Measurements from ENCODE around the gene C20orf141. TPM values are rescaled to one million over a fixed set of nuclear protein-coding genes. Genes with fewer than 3 reads are reported as not detected.

The C20orf141 gene
- total and polyA plus RNA-seq, 2 of the 4 experiments (the other 2 are of a cell fraction): 0.36 to 0.91 TPM

DNA sequence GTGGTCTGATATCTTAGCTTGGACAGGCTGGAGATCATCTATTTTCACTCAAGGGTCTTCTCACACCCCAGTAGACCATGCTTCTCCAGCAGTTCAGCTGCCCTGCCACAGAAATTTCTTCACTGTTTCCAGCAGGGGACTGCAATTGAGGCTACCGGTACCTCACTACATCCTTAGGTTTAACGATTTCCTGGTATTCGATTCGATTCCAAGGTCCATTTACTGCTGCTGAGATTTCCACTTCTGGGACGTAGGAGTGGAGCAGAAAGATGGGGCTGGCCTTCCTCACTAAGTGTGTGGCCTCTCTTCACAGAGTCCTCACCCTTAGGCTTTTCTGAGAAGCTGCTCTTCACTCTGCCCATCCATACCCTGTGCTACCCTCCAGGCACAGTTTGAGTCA is 31.9 kb downstream of the C20orf141 start:
- Histone ChIP-seq H3K9me1 (ENCODE audit: insufficient read depth, low read length) (no peaks in the 10 kb centered on the region; the same call in 1 of the 2 replicates), H3K27ac (ENCODE audit: insufficient read depth, low read length) (no peak overlapping the region), H3K9ac (ENCODE audit: low read depth, low read length) (no peak overlapping the region), H2AFZ (replicated peaks; ENCODE audit: low read length, poor library complexity) (no peak overlapping the region), H3K4me1 (ENCODE audit: control insufficient read depth, insufficient read depth, low read length) (no peaks in the 10 kb centered on the region; the same call in 1 of the 2 replicates), H3K4me2 (ENCODE audit: low read depth, low read length) (no peak overlapping the region), H3K23ac (ENCODE audit: low read depth, low read length) (no peak overlapping the region), H4K20me1 (ENCODE audit: insufficient read depth, low read length) (0 out of 2 replicates have a peak, but pooled peaks cover under 1% of the 10 kb centered on the region), H4K5ac (ENCODE audit: low read depth, low read length) (no peak overlapping the region), H4K91ac (ENCODE audit: insufficient read depth, low read depth, low read length) (no peak overlapping the region), H2BK5ac (ENCODE audit: low read depth, low read length, poor library complexity, severe bottlenecking) (no peak overlapping the region), H3K18ac (ENCODE audit: low read depth, low read length) (no peak overlapping the region), H3K4me3 (ENCODE audit: insufficient read depth, low read depth, low read length) (no peak overlapping the region), H3K56ac (ENCODE audit: extremely low read depth, insufficient read depth, low read length) (no peak overlapping the region), H2AK5ac (ENCODE audit: low read depth, low read length) (no peak overlapping the region), H2BK15ac (ENCODE audit: low read depth, low read length) (no peak overlapping the region), H3K27me3 (ENCODE audit: control insufficient read depth, insufficient read depth, low read length) (no peaks in the 10 kb centered on the region), H2BK20ac (ENCODE audit: low read depth, low read length) (no peak overlapping the region), H3K79me1 (ENCODE audit: low read depth in 1 of 2, low read length in 2 of 2) (peaks cover 27 to 40% of the 10 kb centered on the region in 2 experiments), H3K4ac (ENCODE audit: low read depth, low read length) (no peak overlapping the region), H3K36me3 (ENCODE audit: control insufficient read depth, insufficient read depth, low read length) (peaks cover 3% of the 10 kb centered on the region; the same call in 1 of the 2 replicates), H2BK120ac (ENCODE audit: low read depth, low read length) (no peak overlapping the region), H2AK9ac (replicated peaks; ENCODE audit: low read depth, low read length, poor library complexity) (no peak overlapping the region), H3K14ac (replicated peaks; ENCODE audit: low read depth, low read length) (no peak overlapping the region), H4K8ac (ENCODE audit: low read depth in 2 of 2, low read length in 2 of 2) (no peak overlapping the region), H3K9me3 (ENCODE audit: control insufficient read depth, insufficient read depth, low read length) (no peaks in the 10 kb centered on the region)
- BruUV-seq (replicated peaks): no TSS peak
- ATAC-seq (ENCODE audit: low read depth): no peak
- 81% methylated on average over 4 of the region's 5 CpGs; no CpG with 5 or more reads in 1 of the 2 experiments for WGBS, 2 experiments (ENCODE audit: extremely low coverage in 2 of 2, insufficient read length in 1 of 2)
- CTCF ChIA-PET: no interaction called here
- in situ Hi-C loops (cut with MboI; ENCODE audit: low sequenced_read_pairs): loop anchor here (25.0 kb wide), 1 partner anchor 334 kb away; the partner anchor contains the start of gene ZNF343
- POLR2A ChIA-PET (ENCODE audit: unreplicated experiment): no interaction called here
- dilution Hi-C loops (cut with HindIII; ENCODE audit: low sequenced_read_pairs, unreplicated experiment): no loop called here
- DNase-seq: no peak
- TF ChIP-seq, protein P1, sequence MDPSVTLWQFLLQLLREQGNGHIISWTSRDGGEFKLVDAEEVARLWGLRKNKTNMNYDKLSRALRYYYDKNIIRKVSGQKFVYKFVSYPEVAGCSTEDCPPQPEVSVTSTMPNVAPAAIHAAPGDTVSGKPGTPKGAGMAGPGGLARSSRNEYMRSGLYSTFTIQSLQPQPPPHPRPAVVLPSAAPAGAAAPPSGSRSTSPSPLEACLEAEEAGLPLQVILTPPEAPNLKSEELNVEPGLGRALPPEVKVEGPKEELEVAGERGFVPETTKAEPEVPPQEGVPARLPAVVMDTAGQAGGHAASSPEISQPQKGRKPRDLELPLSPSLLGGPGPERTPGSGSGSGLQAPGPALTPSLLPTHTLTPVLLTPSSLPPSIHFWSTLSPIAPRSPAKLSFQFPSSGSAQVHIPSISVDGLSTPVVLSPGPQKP (IDR thresholded peaks at IDR 0.05; ENCODE audit: borderline replicate concordance, low read depth, low read length): no peak
- TF ChIP-seq CHD1 (IDR thresholded peaks at IDR 0.05; ENCODE audit: low read depth, low read length) (no peak), SMC3 (IDR thresholded peaks at IDR 0.05; ENCODE audit: low read depth, low read length) (no peak), RAD21 (IDR thresholded peaks at IDR 0.05; ENCODE audit: low read length) (no peak), POLR2A (IDR thresholded peaks at IDR 0.05; ENCODE audit: low read depth, low read length) (no peak), NFE2L2 (IDR thresholded peaks at IDR 0.05; ENCODE audit: low read depth, low read length) (no peak), CEBPB (IDR thresholded peaks at IDR 0.05; ENCODE audit: low read depth, low read length) (no peak), RCOR1 (IDR thresholded peaks at IDR 0.05; ENCODE audit: insufficient replicate concordance, low read length) (no peak), MXI1 (IDR thresholded peaks at IDR 0.05; ENCODE audit: borderline replicate concordance, low read depth, low read length) (no peak), MAFK (IDR thresholded peaks at IDR 0.05; ENCODE audit: low read depth, low read length) (no peak), BHLHE40 (IDR thresholded peaks at IDR 0.05; ENCODE audit: low read depth, low read length) (no peak), FOS (IDR thresholded peaks at IDR 0.05; ENCODE audit: low read depth, low read length) (no peak), MAZ (IDR thresholded peaks at IDR 0.05; ENCODE audit: borderline replicate concordance, low read depth, low read length) (no peak), RFX5 (IDR thresholded peaks at IDR 0.05; ENCODE audit: low read depth, low read length) (no peak)
- TF ChIP-seq, protein P2, sequence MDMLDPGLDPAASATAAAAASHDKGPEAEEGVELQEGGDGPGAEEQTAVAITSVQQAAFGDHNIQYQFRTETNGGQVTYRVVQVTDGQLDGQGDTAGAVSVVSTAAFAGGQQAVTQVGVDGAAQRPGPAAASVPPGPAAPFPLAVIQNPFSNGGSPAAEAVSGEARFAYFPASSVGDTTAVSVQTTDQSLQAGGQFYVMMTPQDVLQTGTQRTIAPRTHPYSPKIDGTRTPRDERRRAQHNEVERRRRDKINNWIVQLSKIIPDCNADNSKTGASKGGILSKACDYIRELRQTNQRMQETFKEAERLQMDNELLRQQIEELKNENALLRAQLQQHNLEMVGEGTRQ (IDR thresholded peaks at IDR 0.05; ENCODE audit: low read depth, low read length): no peak
- TF ChIP-seq, protein P3, sequence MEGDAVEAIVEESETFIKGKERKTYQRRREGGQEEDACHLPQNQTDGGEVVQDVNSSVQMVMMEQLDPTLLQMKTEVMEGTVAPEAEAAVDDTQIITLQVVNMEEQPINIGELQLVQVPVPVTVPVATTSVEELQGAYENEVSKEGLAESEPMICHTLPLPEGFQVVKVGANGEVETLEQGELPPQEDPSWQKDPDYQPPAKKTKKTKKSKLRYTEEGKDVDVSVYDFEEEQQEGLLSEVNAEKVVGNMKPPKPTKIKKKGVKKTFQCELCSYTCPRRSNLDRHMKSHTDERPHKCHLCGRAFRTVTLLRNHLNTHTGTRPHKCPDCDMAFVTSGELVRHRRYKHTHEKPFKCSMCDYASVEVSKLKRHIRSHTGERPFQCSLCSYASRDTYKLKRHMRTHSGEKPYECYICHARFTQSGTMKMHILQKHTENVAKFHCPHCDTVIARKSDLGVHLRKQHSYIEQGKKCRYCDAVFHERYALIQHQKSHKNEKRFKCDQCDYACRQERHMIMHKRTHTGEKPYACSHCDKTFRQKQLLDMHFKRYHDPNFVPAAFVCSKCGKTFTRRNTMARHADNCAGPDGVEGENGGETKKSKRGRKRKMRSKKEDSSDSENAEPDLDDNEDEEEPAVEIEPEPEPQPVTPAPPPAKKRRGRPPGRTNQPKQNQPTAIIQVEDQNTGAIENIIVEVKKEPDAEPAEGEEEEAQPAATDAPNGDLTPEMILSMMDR (conservative IDR thresholded peaks at IDR 0.05; ENCODE audit: low read depth, low read length): no peak
- intact Hi-C loops (cut with micrococcal nuclease): no loop called here
